GM12878 (cell line): ENCODE results near the gene FSTL1. TPM values are rescaled to one million over a fixed set of nuclear protein-coding genes. Genes with fewer than 3 reads are reported as not detected.

Source experiments
- ATAC-seq: fragments of 200-7000 bp; cut with Tn5 transposase; 3 replicates; pipeline ENCODE4 v1.9.1; 2020; ENCODE audit warnings: mild to moderate bottlenecking, moderate library complexity
- BruUV-seq: library from RNA; stranded (reverse); fragments of 400-500 nt; replicated peaks from 2 replicates; lab custom pipeline; 2021; lab: Mats Ljungman, UMichigan
- CTCF ChIA-PET: fragments of 300-600 bp; sonication (Branson Sonifier 250); formaldehyde crosslinking; extraction: SDS; loops from one replicate; lab custom pipeline; 2021; ENCODE audit warnings: inconsistent platforms; lab: Yijun Ruan, JAX
- POLR2A ChIA-PET: fragments of 350-600 bp; formaldehyde crosslinking; extraction: SDS; loops from one replicate; lab custom pipeline; 2021; ENCODE audit warnings: inconsistent platforms; lab: Charles Lee
- RAD21 ChIA-PET: fragments of 300-600 bp; sonication (Branson Sonifier 250); formaldehyde crosslinking; loops from one replicate; lab custom pipeline; 2023; ENCODE audit warnings: antibody characterized with exemption; ENCODE audit not compliant: unreplicated experiment; lab: Charles Lee
- SMC1A ChIA-PET: fragments of 300-600 bp; sonication (Branson Sonifier 250); formaldehyde crosslinking; loops from one replicate; lab custom pipeline; 2023; ENCODE audit not compliant: unreplicated experiment, uncharacterized antibody; lab: Charles Lee
- DNase-seq: peaks from one replicate; pipeline ENCODE4 v3.0.0-alpha.2; 2011; ENCODE audit warnings: low read depth, low spot score
- FAIRE-seq: peaks from 3 replicates; lab custom pipeline; 2011; peaks lifted over from hg19 to GRCh38; lab: Jason Lieb, UNC
- H2AFZ ChIP-seq: 2 replicates; pipeline ENCODE4 v1.6.0; 2011; ENCODE audit warnings: low read depth, low read length, control low read depth; ENCODE audit not compliant: control insufficient read depth
- H3K27ac ChIP-seq: 2 replicates; pipeline ENCODE4 v1.5.1; 2011; ENCODE audit warnings: control low read depth; ENCODE audit not compliant: control insufficient read depth, insufficient read depth
- H3K27me3 ChIP-seq, 2 experiments: replicated peaks in 1 of 2; 2 replicates each; pipeline versions ENCODE4 v1.6.0 to v1.6.1; 2011; ENCODE audit warnings: low read length in 1 of 2; ENCODE audit not compliant: control insufficient read depth in 2 of 2, insufficient read depth in 2 of 2
- H3K36me3 ChIP-seq, 2 experiments: 2 replicates each; pipeline ENCODE4 v1.5.1; 2011; ENCODE audit warnings: low read length in 1 of 2; ENCODE audit not compliant: control insufficient read depth in 2 of 2, insufficient read depth in 2 of 2
- H3K4me1 ChIP-seq: 2 replicates; pipeline ENCODE4 v1.6.1; 2011; ENCODE audit warnings: mild to moderate bottlenecking, low read length, moderate library complexity, mixed read lengths; ENCODE audit not compliant: control insufficient read depth, insufficient read depth
- H3K4me2 ChIP-seq: 2 replicates; pipeline ENCODE4 v1.6.0; 2011; ENCODE audit warnings: control low read depth; ENCODE audit not compliant: control insufficient read depth, insufficient read depth
- H3K4me3 ChIP-seq: fragments of 200-600 bp; sonication (generic); 2 replicates; pipeline ENCODE4 v1.5.1; 2016
- H3K79me2 ChIP-seq: 2 replicates; pipeline ENCODE4 v1.6.0; 2011; ENCODE audit warnings: low read length; ENCODE audit not compliant: control insufficient read depth, insufficient read depth
- H3K9ac ChIP-seq: 2 replicates; pipeline ENCODE4 v1.8.0; 2011; ENCODE audit warnings: low read length, control low read depth, mixed read lengths; ENCODE audit not compliant: control insufficient read depth, insufficient read depth
- H3K9me3 ChIP-seq: replicated peaks from 3 replicates; pipeline ENCODE4 v1.5.1; 2011; ENCODE audit warnings: mild to moderate bottlenecking, low read length; ENCODE audit not compliant: control insufficient read depth, insufficient read depth
- H4K20me1 ChIP-seq: 2 replicates; pipeline ENCODE4 v1.6.0; 2011; ENCODE audit not compliant: control insufficient read depth, insufficient read depth
- BMI1 ChIP-seq: fragments of 450-650 bp; IDR thresholded peaks from 2 replicates; pipeline ENCODE4 v1.6.1; 2016; ENCODE audit warnings: mild to moderate bottlenecking, moderate library complexity, borderline replicate concordance
- CBFB ChIP-seq: IDR thresholded peaks from 2 replicates; pipeline ENCODE4 v1.6.1; 2016; ENCODE audit warnings: antibody characterized with exemption, low read depth
- CTCF ChIP-seq, 3 experiments: IDR thresholded peaks in 2 of 3; conservative IDR thresholded peaks in 1 of 3; 2 replicates each; pipeline ENCODE4 v1.5.1; 2011; ENCODE audit warnings: low read depth in 3 of 3, low read length in 3 of 3, mild to moderate bottlenecking in 3 of 3, control low read depth in 2 of 3, moderate library complexity in 2 of 3, inconsistent platforms in 1 of 3, mixed read lengths in 1 of 3; ENCODE audit not compliant: control insufficient read depth in 2 of 3, insufficient read depth in 1 of 3; ENCODE audit errors: extremely low read depth in 1 of 3
- DPF2 ChIP-seq: fragments of 450-650 bp; IDR thresholded peaks from 2 replicates; pipeline ENCODE4 v1.6.1; 2017; ENCODE audit warnings: mild to moderate bottlenecking
- ETV6 ChIP-seq, 2 experiments: fragments of 450-650 bp in 1 of 2; IDR thresholded peaks in 1 of 2; conservative IDR thresholded peaks in 1 of 2; 2 replicates each; pipeline ENCODE4 v1.6.1; 2014; ENCODE audit warnings: antibody characterized with exemption in 1 of 2, borderline replicate concordance in 1 of 2, low read depth in 1 of 2, mild to moderate bottlenecking in 1 of 2, moderate library complexity in 1 of 2
- LARP7 ChIP-seq: fragments of 450-650 bp; IDR thresholded peaks from 2 replicates; pipeline ENCODE4 v1.6.1; 2017; ENCODE audit warnings: mild to moderate bottlenecking
- MEF2B ChIP-seq: fragments of 450-650 bp; IDR thresholded peaks from 2 replicates; pipeline ENCODE4 v1.6.1; 2018; ENCODE audit warnings: mild to moderate bottlenecking, moderate library complexity; ENCODE audit not compliant: partially characterized antibody, poor library complexity, severe bottlenecking
- MTA3 ChIP-seq: IDR thresholded peaks from 2 replicates; pipeline ENCODE4 v1.6.1; 2012; ENCODE audit warnings: low read length, inconsistent platforms, borderline replicate concordance
- NR2F1 ChIP-seq: fragments of 450-650 bp; conservative IDR thresholded peaks from 2 replicates; pipeline ENCODE4 v1.6.1; 2017; ENCODE audit warnings: mild to moderate bottlenecking
- RBBP5 ChIP-seq: fragments of 200-600 bp; sonication (generic); conservative IDR thresholded peaks from 2 replicates; pipeline ENCODE4 v1.6.1; 2016
- REST ChIP-seq: IDR thresholded peaks from 2 replicates; pipeline ENCODE4 v1.6.1; 2012; ENCODE audit warnings: mild to moderate bottlenecking, low read depth, low read length
- SPI1 ChIP-seq: IDR thresholded peaks from 2 replicates; pipeline ENCODE4 v1.6.1; 2011; ENCODE audit warnings: low read depth, mild to moderate bottlenecking, low read length, moderate library complexity, borderline replicate concordance; ENCODE audit not compliant: insufficient read depth
- TBL1XR1 ChIP-seq: IDR thresholded peaks from 2 replicates; pipeline ENCODE4 v1.6.1; 2012; ENCODE audit warnings: low read depth, low read length, improper control_type of control experiment
- ZNF687 ChIP-seq: fragments of 450-650 bp; IDR thresholded peaks from 2 replicates; pipeline ENCODE4 v1.6.1; 2017; ENCODE audit warnings: mild to moderate bottlenecking, moderate library complexity
- ZZZ3 ChIP-seq: IDR thresholded peaks from 2 replicates; pipeline ENCODE4 v1.6.1; 2011; ENCODE audit warnings: low read depth; ENCODE audit not compliant: control insufficient read depth, insufficient read length
- WGBS: methylation state at CpG from one replicate; pipeline ENCODE4 v1.1.6; 2016; ENCODE audit warnings: low lambda C conversion rate; ENCODE audit not compliant: insufficient replicate concordance, insufficient coverage; ENCODE audit errors: missing lambda C conversion rate; 5-methylcytosine and 5-hydroxymethylcytosine counted together
- in situ Hi-C: fragments of 300-500 bp; cut with MboI; formaldehyde crosslinking; loops from 9 replicates; pipeline ENCODE4 v1.14.3; 2018; ENCODE audit warnings: mixed read lengths
- intact Hi-C: fragments of 100-400 bp; cut with micrococcal nuclease; formaldehyde crosslinking; loops from one replicate; pipeline ENCODE4 v1.14.2; 2022; ENCODE audit not compliant: unreplicated experiment
- polyA plus RNA-seq, 11 experiments: library from polyadenylated mRNA; depleted of rRNA in 4 of 11; unstranded in 6 of 11; stranded (reverse) in 5 of 11; fragments of >200 nt; fragmentation: Nextera tagmentation in 4 of 11; fragmentation: Illumina TruSeq in 1 of 11; extraction: Ambion mirVana in 4 of 11; extraction: Trizol in 1 of 11; gene quantifications; 1 replicate in 1 of 11; 2 replicates in 10 of 11; pipeline versions ENCODE4 v1.2.1 to v1.2.3, GENCODE V29; 2011 to 2016; ENCODE audit warnings: inconsistent platforms in 2 of 11, missing spikeins in 2 of 11, low read depth in 1 of 11
- total RNA-seq, 4 experiments: library from RNA; depleted of rRNA in 3 of 4; stranded (reverse); fragments of >200 nt in 3 of 4; fragmentation: Illumina TruSeq in 1 of 4; extraction: Trizol in 1 of 4; gene quantifications; 2 replicates each; pipeline versions ENCODE4 v1.2.1 to v1.2.3, GENCODE V29; 2013 to 2021

The FSTL1 gene
- total and polyA plus RNA-seq, 10 of the 15 experiments (the other 5 are each of a cell fraction or from before 2014, with no cell fraction given): 0.06 to 1.7 (median 0.32) TPM; not detected in 4

GRCh38 chr3:120410541-120410940 lies 40.3 kb downstream of the FSTL1 start:
- in situ Hi-C loops: loop anchor here (5.0 to 10.0 kb wide), 2 partner anchors 168 to 516 kb away; no protein-coding TSS in a partner anchor
- Histone ChIP-seq H3K36me3 (no peaks in the 10 kb centered on the region), H4K20me1 (no peaks in the 10 kb centered on the region), H3K9me3 (no peaks in the 10 kb centered on the region), H3K4me1 (no peaks in the 10 kb centered on the region), H3K79me2 (no peaks in the 10 kb centered on the region), H3K4me2 (no peak overlapping the region), H3K4me3 (no peak overlapping the region), H3K27ac (no peak overlapping the region), H3K9ac (no peak overlapping the region), H3K27me3 (no peaks in the 10 kb centered on the region), H2AFZ (no peak overlapping the region)
- POLR2A ChIA-PET: interaction anchor here (1.9 kb wide), 1 partner anchor 7 kb away, joined by 4 read pairs; no protein-coding TSS in a partner anchor
- RAD21 ChIA-PET: no interaction called here
- SMC1A ChIA-PET: interaction anchor here (0.9 kb wide), 1 partner anchor 158 kb away, joined by 3 read pairs; no protein-coding TSS in a partner anchor
- CTCF ChIA-PET: interaction anchor here (0.9 kb wide), 1 partner anchor 599 kb away, joined by 3 read pairs; no protein-coding TSS in a partner anchor
- WGBS: 0% methylated on average over 1 of the region's 1 CpG
- no TSS peak for BruUV-seq
- FAIRE-seq (no peak), DNase-seq (no peak), ATAC-seq (no peak)
- intact Hi-C loops: no loop called here
- TF ChIP-seq LARP7 (no peak), ETV6 (conservative IDR thresholded peaks at IDR 0.05 in 1 of 2, IDR thresholded peaks at IDR 0.05 in 1 of 2; ENCODE audit: borderline replicate concordance in 1 of 2, low read depth in 1 of 2) (no peak), ZNF687 (no peak), RBBP5 (no peak), NR2F1 (no peak), DPF2 (no peak), CBFB (no peak), CTCF (IDR thresholded peaks at IDR 0.05 in 2 of 3, conservative IDR thresholded peaks at IDR 0.05 in 1 of 3; ENCODE audit: control insufficient read depth in 2 of 3, extremely low read depth in 1 of 3, insufficient read depth in 1 of 3, low read depth in 3 of 3, low read length in 3 of 3) (no peak), BMI1 (no peak), ZZZ3 (no peak), REST (no peak), TBL1XR1 (no peak), MEF2B (no peak), SPI1 (no peak), MTA3 (no peak)
